Measurements from ENCODE around the gene PSMA7.

PSMA7 gene

DNA sequence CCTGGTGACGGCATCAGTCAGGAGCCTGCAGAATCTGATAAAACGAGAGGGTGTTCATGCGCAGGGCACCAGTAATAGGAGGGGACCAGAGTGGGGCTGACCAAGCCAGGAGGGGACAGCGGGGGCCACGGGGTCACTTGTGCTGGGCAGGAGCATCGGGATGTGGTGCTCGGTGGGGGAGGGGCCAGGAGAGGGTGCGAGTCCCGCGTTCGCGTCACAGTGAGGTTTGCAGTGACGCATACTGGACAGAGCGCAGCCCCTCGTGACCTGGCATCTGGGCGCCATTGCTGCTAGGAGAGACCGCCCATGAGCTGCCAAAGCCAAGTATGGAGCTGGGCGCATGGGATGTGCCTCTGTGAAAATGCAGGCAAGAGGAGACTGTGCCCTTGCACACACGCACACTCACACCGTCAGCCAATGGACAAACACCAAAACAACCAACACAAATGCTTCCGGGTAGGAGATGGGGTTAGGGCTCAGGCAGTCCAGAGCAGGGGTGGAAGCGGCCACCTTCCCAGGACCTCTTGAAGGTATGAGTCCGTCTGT lies 25.8 kb upstream of the PSMA7 start:
- Histone ChIP-seq H3K27me3 (ENCODE audit: low read depth, low read length) (no peaks in the 10 kb centered on the region), H3K27ac (ENCODE audit: low read length) (no peak overlapping the region), H3K36me3 (ENCODE audit: control insufficient read depth in 1 of 2, insufficient read depth in 2 of 2, low read length in 2 of 2) (peaks cover 18 to 53% of the 10 kb centered on the region in 2 donors), H3K9me3 (ENCODE audit: control insufficient read depth in 1 of 2, low read length in 2 of 2) (no peaks in the 10 kb centered on the region), H3K4me1 (ENCODE audit: control insufficient read depth in 1 of 2, insufficient read depth in 2 of 2, low read length in 2 of 2) (no peaks in the 10 kb centered on the region), H3K4me3 (ENCODE audit: low read depth in 1 of 2, low read length in 2 of 2) (no peak overlapping the region)

DNA sequence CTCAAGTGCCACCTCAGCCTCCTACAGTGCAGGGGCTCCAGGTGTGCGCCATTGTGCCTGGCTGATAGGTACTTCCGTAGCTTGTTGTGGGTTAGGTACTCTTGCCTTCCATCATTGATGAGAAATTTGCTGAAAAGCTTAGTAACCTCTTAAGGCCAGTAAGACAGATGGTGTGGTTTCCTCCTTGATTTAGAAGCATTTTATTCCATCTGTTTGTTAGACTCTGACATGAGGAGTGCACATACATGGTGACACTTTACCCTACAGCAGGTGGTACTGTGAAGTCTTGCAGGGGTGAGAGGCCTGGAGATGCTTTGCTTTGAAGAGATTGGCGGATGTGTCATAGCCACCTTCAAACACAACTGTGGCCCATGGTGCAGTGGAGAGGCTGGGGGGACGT lies 24.9 kb upstream of the PSMA7 start:
- no peak overlapping the region for H3K4me3 ChIP-seq (ENCODE audit: low read depth in 1 of 2, low read length in 2 of 2)
- no peak overlapping the region for H3K27ac ChIP-seq (ENCODE audit: low read length)
- no peaks in the 10 kb centered on the region for H3K4me1 ChIP-seq (ENCODE audit: control insufficient read depth in 1 of 2, insufficient read depth in 2 of 2, low read length in 2 of 2)
- no peaks in the 10 kb centered on the region for H3K27me3 ChIP-seq (ENCODE audit: low read depth, low read length)
- H3K9me3 ChIP-seq (ENCODE audit: control insufficient read depth in 1 of 2, low read length in 2 of 2): no peaks in the 10 kb centered on the region
- peaks cover 18 to 58% of the 10 kb centered on the region in 2 donors for H3K36me3 ChIP-seq (ENCODE audit: control insufficient read depth in 1 of 2, insufficient read depth in 2 of 2, low read length in 2 of 2)

DNA sequence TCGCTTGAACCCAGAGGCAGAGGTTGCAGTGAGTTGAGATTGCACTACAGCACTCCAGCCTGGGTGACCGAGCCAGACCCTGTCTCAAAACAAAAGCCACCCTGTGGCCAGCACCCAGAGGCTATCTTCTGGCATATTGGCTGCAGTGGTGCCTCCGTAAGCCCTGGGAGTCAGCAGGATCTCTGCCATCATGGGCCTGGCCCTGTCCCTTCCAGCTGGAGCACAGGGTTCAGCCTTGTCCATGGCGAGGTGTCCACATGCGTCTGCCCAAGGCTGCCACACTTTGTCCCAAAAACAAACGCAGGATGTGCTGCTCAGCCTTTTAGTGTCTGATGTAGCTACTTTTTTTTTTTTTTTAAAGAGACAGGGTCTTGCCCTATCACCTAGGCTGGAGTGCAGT lies 24.3 kb upstream of the PSMA7 start:
- H3K4me1 ChIP-seq (ENCODE audit: control insufficient read depth in 1 of 2, insufficient read depth in 2 of 2, low read length in 2 of 2): no peaks in the 10 kb centered on the region
- H3K27ac ChIP-seq (ENCODE audit: low read length): no peak overlapping the region
- peaks cover 17 to 59% of the 10 kb centered on the region in 2 donors for H3K36me3 ChIP-seq (ENCODE audit: control insufficient read depth in 1 of 2, insufficient read depth in 2 of 2, low read length in 2 of 2)
- no peak overlapping the region for H3K4me3 ChIP-seq (ENCODE audit: low read depth in 1 of 2, low read length in 2 of 2)
- H3K27me3 ChIP-seq (ENCODE audit: low read depth, low read length): no peaks in the 10 kb centered on the region
- H3K9me3 ChIP-seq (ENCODE audit: control insufficient read depth in 1 of 2, low read length in 2 of 2): no peaks in the 10 kb centered on the region

DNA sequence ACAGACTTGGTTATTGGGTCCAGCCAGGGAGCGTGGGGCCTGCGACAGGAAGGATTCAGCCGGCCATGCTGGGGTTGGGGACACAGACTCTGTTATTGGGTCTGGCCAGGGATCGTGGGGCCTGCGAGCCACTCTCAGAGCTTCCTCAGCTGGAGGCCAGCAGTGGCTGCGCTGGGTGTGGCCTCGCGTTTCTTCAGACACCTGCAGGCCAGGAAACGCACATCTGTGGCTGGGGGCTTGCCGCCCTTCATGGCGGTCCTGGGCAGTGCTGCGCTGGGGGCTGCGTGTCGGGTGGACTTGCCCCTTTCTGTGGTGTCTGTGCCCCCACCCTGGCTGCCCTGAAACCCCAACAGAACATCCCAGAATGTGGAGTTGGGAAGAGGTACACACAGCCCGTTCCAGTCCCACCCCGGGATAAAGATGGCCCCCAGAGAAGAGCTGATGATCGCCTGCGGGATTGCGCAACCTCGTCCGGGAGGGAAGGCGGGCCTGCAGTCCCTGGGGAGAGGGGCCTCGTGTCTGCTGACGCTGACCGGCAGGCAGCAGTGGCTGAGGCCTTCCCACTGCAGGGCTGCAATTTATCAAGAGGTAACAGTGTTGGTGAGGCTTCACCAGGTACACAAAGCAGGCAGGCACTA lies 22.7 kb upstream of the PSMA7 start:
- H3K9me3 ChIP-seq (ENCODE audit: control insufficient read depth in 1 of 2, low read length in 2 of 2): no peaks in the 10 kb centered on the region
- H3K27ac ChIP-seq (ENCODE audit: low read length): no peak overlapping the region
- H3K4me3 ChIP-seq (ENCODE audit: low read depth in 1 of 2, low read length in 2 of 2): no peak overlapping the region
- H3K27me3 ChIP-seq (ENCODE audit: low read depth, low read length): no peaks in the 10 kb centered on the region
- H3K36me3 ChIP-seq (ENCODE audit: control insufficient read depth in 1 of 2, insufficient read depth in 2 of 2, low read length in 2 of 2): peaks cover 19 to 67% of the 10 kb centered on the region in 2 donors
- H3K4me1 ChIP-seq (ENCODE audit: control insufficient read depth in 1 of 2, insufficient read depth in 2 of 2, low read length in 2 of 2): no peaks in the 10 kb centered on the region

DNA sequence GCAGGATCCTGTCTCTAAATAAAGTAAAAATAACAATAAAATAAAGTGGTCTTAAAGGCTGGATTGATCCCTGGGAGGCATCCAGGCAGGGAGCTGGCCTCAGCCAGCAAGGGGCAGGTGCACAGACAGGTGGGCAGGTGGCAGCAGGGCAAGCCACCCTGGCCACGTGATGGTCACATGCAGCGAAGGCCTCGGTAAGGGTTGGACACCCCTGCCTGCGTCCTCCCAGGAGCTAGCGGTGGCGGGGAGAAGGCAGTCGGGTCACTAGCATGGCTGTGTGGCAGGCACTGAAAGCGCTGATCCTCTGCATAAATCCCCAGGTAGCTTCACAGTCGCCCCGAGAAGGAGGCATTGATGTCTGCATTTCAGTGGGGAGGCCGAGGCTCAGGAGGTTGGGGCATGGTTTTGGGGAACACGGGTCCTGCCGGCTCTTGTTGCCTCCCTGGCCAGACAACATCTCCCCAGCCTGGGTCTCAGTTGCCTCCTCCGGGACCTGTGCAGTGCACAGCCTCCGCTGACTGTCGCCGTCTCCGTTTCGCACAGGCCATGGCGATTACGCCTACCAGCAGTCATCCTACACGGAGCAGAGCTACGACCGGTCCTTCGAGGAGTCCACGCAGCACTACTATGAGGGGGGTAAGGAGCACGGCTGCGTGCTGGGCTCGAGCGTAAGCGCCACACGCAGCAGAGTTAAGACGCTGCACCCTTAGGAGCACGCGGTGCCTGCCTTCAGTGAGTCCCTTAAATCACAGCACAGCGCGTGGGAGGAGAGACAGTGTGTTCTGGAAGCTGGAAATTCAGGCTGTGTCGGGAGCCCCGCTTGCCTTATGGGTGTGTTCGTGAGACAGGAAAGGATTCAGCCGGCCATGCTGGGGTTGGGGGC lies 21.9 kb upstream of the PSMA7 start:
- Histone ChIP-seq H3K27ac (ENCODE audit: low read length) (no peak overlapping the region), H3K4me1 (ENCODE audit: control insufficient read depth in 1 of 2, insufficient read depth in 2 of 2, low read length in 2 of 2) (no peaks in the 10 kb centered on the region), H3K36me3 (ENCODE audit: control insufficient read depth in 1 of 2, insufficient read depth in 2 of 2, low read length in 2 of 2) (peaks cover 19 to 69% of the 10 kb centered on the region in 2 donors), H3K27me3 (ENCODE audit: low read depth, low read length) (no peaks in the 10 kb centered on the region), H3K9me3 (ENCODE audit: control insufficient read depth in 1 of 2, low read length in 2 of 2) (no peaks in the 10 kb centered on the region), H3K4me3 (ENCODE audit: low read depth in 1 of 2, low read length in 2 of 2) (no peak overlapping the region)

DNA sequence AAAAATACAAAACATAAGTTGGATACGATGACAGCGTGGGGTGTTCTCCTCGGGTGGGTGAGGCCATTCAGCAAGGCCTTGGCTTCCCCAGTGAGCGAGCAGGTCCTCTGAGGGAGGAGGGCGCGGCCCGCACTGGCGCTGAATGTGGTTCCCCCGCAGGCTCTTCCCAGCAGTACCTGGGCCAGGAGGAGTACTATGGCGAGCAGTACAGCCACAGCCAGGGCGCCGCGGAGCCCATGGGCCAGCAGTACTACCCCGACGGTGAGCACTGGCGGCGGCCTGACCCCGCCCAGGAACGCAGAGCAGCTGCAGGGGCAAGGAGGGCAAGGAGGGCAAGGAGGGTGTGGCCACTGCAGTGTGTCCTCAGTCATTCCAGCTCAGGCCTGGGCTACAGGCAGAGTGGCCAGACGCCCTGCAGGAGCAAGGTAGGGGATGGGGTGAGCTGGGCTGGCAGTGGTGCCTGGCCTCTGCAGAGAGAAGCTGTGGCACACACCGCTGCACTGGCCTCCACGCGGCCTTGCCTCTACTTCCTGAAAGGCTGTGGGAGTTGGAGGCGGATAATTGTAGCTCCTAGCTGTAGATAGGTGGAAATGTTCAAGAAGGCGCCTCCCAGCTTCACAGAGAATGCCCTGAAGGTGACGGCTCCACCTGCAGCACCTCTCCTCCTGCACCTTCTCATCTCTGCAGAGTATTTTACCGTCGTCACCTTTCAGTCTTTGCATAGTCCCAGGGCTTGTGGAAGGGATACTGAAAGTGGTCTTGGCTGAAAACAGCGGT lies 21.0 kb upstream of the PSMA7 start:
- Histone ChIP-seq H3K27me3 (ENCODE audit: low read depth, low read length) (no peaks in the 10 kb centered on the region), H3K4me3 (ENCODE audit: low read depth in 1 of 2, low read length in 2 of 2) (no peak overlapping the region), H3K27ac (ENCODE audit: low read length) (no peak overlapping the region), H3K4me1 (ENCODE audit: control insufficient read depth in 1 of 2, insufficient read depth in 2 of 2, low read length in 2 of 2) (no peaks in the 10 kb centered on the region), H3K9me3 (ENCODE audit: control insufficient read depth in 1 of 2, low read length in 2 of 2) (no peaks in the 10 kb centered on the region), H3K36me3 (ENCODE audit: control insufficient read depth in 1 of 2, insufficient read depth in 2 of 2, low read length in 2 of 2) (peaks cover 19 to 62% of the 10 kb centered on the region in 2 donors)

DNA sequence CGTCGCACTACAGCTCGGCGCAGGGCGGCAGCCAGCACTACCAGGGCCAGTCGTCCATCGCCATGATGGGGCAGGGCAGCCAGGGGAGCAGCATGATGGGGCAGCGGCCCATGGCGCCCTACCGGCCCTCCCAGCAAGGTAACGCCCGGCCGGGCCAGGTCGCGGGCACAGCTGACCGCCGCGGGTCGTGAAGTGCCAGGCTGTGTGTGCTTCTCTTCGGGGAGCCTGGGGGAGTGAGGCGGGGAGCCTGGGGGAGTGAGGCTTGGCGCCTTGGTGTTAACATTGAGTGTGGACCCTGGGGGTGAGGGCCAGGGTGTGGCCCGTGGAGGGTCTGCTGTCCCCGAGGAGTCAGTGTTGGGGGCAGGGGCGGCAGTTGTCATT lies 20.3 kb upstream of the PSMA7 start:
- Histone ChIP-seq H3K27ac (ENCODE audit: low read length) (no peak overlapping the region), H3K27me3 (ENCODE audit: low read depth, low read length) (no peaks in the 10 kb centered on the region), H3K9me3 (ENCODE audit: control insufficient read depth in 1 of 2, low read length in 2 of 2) (no peaks in the 10 kb centered on the region), H3K36me3 (ENCODE audit: control insufficient read depth in 1 of 2, insufficient read depth in 2 of 2, low read length in 2 of 2) (peaks cover 21 to 61% of the 10 kb centered on the region in 2 donors), H3K4me3 (ENCODE audit: low read depth in 1 of 2, low read length in 2 of 2) (no peak overlapping the region), H3K4me1 (ENCODE audit: control insufficient read depth in 1 of 2, insufficient read depth in 2 of 2, low read length in 2 of 2) (no peaks in the 10 kb centered on the region)

DNA sequence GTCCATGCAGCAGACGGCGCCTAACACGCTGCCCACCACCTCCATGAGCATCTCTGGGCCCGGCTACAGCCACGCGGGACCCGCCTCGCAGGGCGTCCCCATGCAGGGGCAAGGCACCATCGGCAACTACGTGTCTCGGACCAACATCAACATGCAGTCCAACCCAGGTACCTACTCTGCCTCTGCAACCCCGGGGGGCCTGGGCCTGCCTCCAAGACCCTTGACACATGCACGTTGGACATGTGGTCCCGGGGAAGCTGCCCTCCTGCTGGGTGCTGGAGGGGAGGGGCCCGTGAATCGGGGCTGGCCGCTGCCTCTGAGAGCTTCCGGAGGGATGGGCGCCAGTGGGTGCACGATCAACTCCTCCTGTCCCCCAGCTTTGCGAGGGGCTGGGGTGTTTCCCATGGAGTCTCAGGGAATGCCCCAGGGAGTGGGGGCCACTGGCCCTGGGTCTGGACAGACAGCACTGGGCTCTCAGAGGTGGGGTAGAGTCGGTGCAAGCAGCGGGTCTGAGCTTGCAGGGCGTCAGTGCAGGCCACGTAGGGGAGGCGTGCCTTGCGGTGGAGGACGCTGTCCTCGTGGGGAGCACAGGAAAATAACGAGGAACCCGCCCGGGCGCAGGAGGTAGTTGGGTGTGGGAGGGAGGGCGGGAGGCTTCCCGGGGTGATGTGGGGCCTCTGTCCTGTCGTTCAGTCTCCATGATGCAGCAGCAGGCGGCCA lies 19.7 kb upstream of the PSMA7 start:
- Histone ChIP-seq H3K27me3 (ENCODE audit: low read depth, low read length) (no peaks in the 10 kb centered on the region), H3K36me3 (ENCODE audit: control insufficient read depth in 1 of 2, insufficient read depth in 2 of 2, low read length in 2 of 2) (peaks cover 20 to 57% of the 10 kb centered on the region in 2 donors)

DNA sequence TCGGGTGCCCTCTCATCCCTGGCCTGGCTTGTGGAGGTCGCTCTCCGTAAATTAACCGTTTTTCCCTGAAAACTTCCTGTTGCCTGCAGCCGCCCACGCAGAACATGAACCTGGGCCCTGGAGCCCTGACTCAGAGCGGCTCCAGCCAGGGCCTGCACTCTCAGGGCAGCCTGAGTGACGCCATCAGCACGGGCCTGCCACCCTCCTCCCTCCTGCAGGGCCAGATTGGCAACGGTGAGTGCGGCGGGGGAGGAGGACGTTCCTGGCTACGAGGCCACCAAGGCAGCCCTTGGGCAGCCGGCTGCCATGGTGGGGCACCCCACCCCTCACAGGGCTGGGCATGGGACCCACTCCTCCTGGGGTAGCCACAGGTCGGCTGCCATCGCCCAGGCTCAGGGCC lies 18.2 kb upstream of the PSMA7 start:
- Histone ChIP-seq H3K4me3 (ENCODE audit: low read depth in 1 of 2, low read length in 2 of 2) (no peak overlapping the region), H3K9me3 (ENCODE audit: control insufficient read depth in 1 of 2, low read length in 2 of 2) (no peaks in the 10 kb centered on the region), H3K36me3 (ENCODE audit: control insufficient read depth in 1 of 2, insufficient read depth in 2 of 2, low read length in 2 of 2) (peaks cover 18 to 48% of the 10 kb centered on the region in 2 donors), H3K4me1 (ENCODE audit: control insufficient read depth in 1 of 2, insufficient read depth in 2 of 2, low read length in 2 of 2) (peaks cover 0 to 11% of the 10 kb centered on the region in 2 donors), H3K27me3 (ENCODE audit: low read depth, low read length) (no peaks in the 10 kb centered on the region), H3K27ac (ENCODE audit: low read length) (no peak overlapping the region)

More for the DNA sequence above, 19.7 kb upstream of the PSMA7 start:
- H3K27ac ChIP-seq (ENCODE audit: low read length): no peak overlapping the region
- H3K4me3 ChIP-seq (ENCODE audit: low read depth in 1 of 2, low read length in 2 of 2): no peak overlapping the region
- no peaks in the 10 kb centered on the region for H3K4me1 ChIP-seq (ENCODE audit: control insufficient read depth in 1 of 2, insufficient read depth in 2 of 2, low read length in 2 of 2)
- no peaks in the 10 kb centered on the region for H3K9me3 ChIP-seq (ENCODE audit: control insufficient read depth in 1 of 2, low read length in 2 of 2)

DNA sequence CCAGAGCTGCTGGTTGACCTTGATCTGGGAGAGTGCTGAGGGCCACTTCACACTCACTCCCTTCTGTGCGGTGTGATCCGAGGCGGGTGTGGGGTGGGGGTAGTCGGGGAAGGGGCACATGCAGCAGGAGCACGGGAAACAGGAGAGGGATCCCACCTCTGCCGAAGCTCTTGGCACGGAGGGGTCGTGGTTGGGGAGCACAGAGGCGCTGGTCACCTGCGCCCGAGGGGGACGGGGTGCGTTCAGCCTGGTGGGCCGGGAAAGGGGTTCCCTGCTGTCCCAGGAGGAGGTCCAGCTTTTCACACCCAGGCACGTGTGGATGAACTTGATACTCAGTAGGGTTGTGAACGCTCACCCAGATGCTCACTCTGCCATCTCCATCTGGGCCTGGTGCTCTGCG lies 17.7 kb upstream of the PSMA7 start:
- Histone ChIP-seq H3K9me3 (ENCODE audit: control insufficient read depth in 1 of 2, low read length in 2 of 2) (no peaks in the 10 kb centered on the region), H3K4me1 (ENCODE audit: control insufficient read depth in 1 of 2, insufficient read depth in 2 of 2, low read length in 2 of 2) (peaks cover 0 to 11% of the 10 kb centered on the region in 2 donors), H3K4me3 (ENCODE audit: low read depth in 1 of 2, low read length in 2 of 2) (no peak overlapping the region), H3K36me3 (ENCODE audit: control insufficient read depth in 1 of 2, insufficient read depth in 2 of 2, low read length in 2 of 2) (peaks cover 13 to 43% of the 10 kb centered on the region in 2 donors), H3K27ac (ENCODE audit: low read length) (no peak overlapping the region), H3K27me3 (ENCODE audit: low read depth, low read length) (no peaks in the 10 kb centered on the region)

Data from muscle layer of duodenum (tissue), 2 donors.